Naive thymus-derived CD4-positive, alpha-beta T cell (primary cell): ENCODE data around the gene SNX24. TPM values are rescaled to one million over a fixed set of nuclear protein-coding genes. Genes with fewer than 3 reads are reported as not detected.

Source experiments
- polyA plus RNA-seq, 2 donors: library from polyadenylated mRNA; unstranded; fragments of 300-500 nt; fragmentation: Illumina TruSeq; gene quantifications; one replicate each; pipeline ENCODE4 v1.2.3, GENCODE V29; 2021
- total RNA-seq, 6 experiments: library from RNA in 5 of 6; stranded (reverse) in 5 of 6; gene quantifications; 1 replicate in 5 of 6; 2 replicates in 1 of 6; pipeline ENCODE4 v1.2.3 and lab custom pipeline; 2021 to 2026

The SNX24 gene
- total and polyA plus RNA-seq, 7 experiments from 2014 or later: 1.2 to 3.5 (median 2.1) TPM

Other genes starting within 250 kb of the SNX24 start
- gene SNX2, start 70.5 kb upstream of the SNX24 start, total RNA-seq: 10 to 100 TPM; 35.7 to 79.7 (median 49.5) TPM
- gene SNX2, start 70.5 kb upstream of the SNX24 start, polyA plus RNA-seq: 10 to 100 TPM; 74.6 to 98.6 TPM
- not detected for gene PPIC, start 191.1 kb downstream of the SNX24 start, total RNA-seq
- not detected for gene PPIC, start 191.1 kb downstream of the SNX24 start, polyA plus RNA-seq
- not detected for gene PRDM6, start 243.6 kb downstream of the SNX24 start, total RNA-seq
- gene PRDM6, start 243.6 kb downstream of the SNX24 start, polyA plus RNA-seq: not detected